Sigmoid colon (tissue), 7 donors: ENCODE measurements around the gene LILRA5. TPM values are rescaled to one million over a fixed set of nuclear protein-coding genes. Genes with fewer than 3 reads are reported as not detected.

Experiments
- DNase-seq: peaks from one replicate; pipeline ENCODE4 v3.0.0-alpha.2; 2019
- H3K27ac ChIP-seq, 4 donors: fragments of 200-600 bp; sonication (generic); one replicate each; pipeline ENCODE4 v1.5.1; 2016 to 2019; ENCODE audit warnings: mild to moderate bottlenecking in 1 of 4
- H3K27me3 ChIP-seq, 3 donors: fragments of 200-600 bp; sonication (generic); one replicate each; pipeline ENCODE4 v1.5.1; 2019; ENCODE audit warnings: mild to moderate bottlenecking in 1 of 3
- H3K36me3 ChIP-seq, 4 donors: fragments of 200-600 bp; sonication (generic); one replicate each; pipeline ENCODE4 v1.5.1; 2016 to 2019
- H3K4me1 ChIP-seq, 4 donors: fragments of 200-600 bp; sonication (generic); one replicate each; pipeline ENCODE4 v1.5.1; 2017 to 2019
- H3K4me3 ChIP-seq, 4 donors: fragments of 200-600 bp; sonication (generic); one replicate each; pipeline ENCODE4 v1.5.1; 2017 to 2019; ENCODE audit warnings: mild to moderate bottlenecking in 2 of 4, moderate library complexity in 1 of 4
- H3K9me3 ChIP-seq, 4 donors: fragments of 200-600 bp in 3 of 4; sonication (generic) in 3 of 4; one replicate each; pipeline versions ENCODE4 v1.5.1 to v1.6.1; 2013 to 2019
- CTCF ChIP-seq, 4 experiments: fragments of 450-650 bp in 3 of 4; fragments of 200-600 bp in 1 of 4; IDR thresholded peaks; one replicate each; pipeline ENCODE4 v1.5.1; 2016 to 2019; ENCODE audit warnings: antibody characterized with exemption in 4 of 4, mild to moderate bottlenecking in 3 of 4, moderate library complexity in 2 of 4
- EP300 ChIP-seq, 4 donors: sonication (generic); formaldehyde crosslinking; IDR thresholded peaks; one replicate each; pipeline ENCODE4 v1.6.1; 2017; ENCODE audit warnings: antibody characterized with exemption in 4 of 4
- POLR2A ChIP-seq, 2 donors: fragments of 450-650 bp; IDR thresholded peaks; one replicate each; pipeline ENCODE4 v1.6.1; 2016; ENCODE audit warnings: antibody characterized with exemption in 2 of 2, mild to moderate bottlenecking in 2 of 2, moderate library complexity in 2 of 2
- POLR2AphosphoS5 ChIP-seq, 4 donors: sonication (generic); formaldehyde crosslinking; IDR thresholded peaks; one replicate each; pipeline ENCODE4 v1.6.1; 2017; ENCODE audit warnings: antibody characterized with exemption in 4 of 4
- WGBS, 2 donors: extraction: QIAGEN DNeasy Blood & Tissue Kit; methylation state at CpG; one replicate each; pipeline ENCODE4 v1.1.7; 2013; 5-methylcytosine and 5-hydroxymethylcytosine counted together
- intact Hi-C: fragments of 100-400 bp; cut with DNase I; formaldehyde crosslinking; loops from one replicate; pipeline ENCODE4 v1.15.1; 2023
- polyA plus RNA-seq, 3 donors: library from polyadenylated mRNA; stranded (reverse); fragments of 200-250 nt; gene quantifications; one replicate each; pipeline ENCODE4 v1.2.3, GENCODE V29; 2013
- total RNA-seq, 4 donors: library from RNA; depleted of rRNA; stranded (reverse); fragments of >200 nt; gene quantifications; one replicate each; pipeline ENCODE4 v1.1.0, GENCODE V29; 2016
- donor health status: healthy with polysubstance abuse.
- donor health status: Bipolar disorder and iron deficiency.
- donor health status: healthy.

The LILRA5 gene
- total and polyA plus RNA-seq, 7 donors: 2.0 to 14.6 (median 5.6) TPM; not detected in 1

- WGBS, 2 donors: 78 to 85% methylated on average over 10 of the region's 10 CpGs
- no peaks in the 10 kb centered on the region for H3K4me1 ChIP-seq
- peaks cover 0 to 37% (median 7%) of the 10 kb centered on the region in 3 donors for H3K27me3 ChIP-seq
- H3K36me3 ChIP-seq: no peaks in the 10 kb centered on the region
- no peak for DNase-seq
- TF ChIP-seq POLR2AphosphoS5 (IDR thresholded peaks at IDR 0.05): no peak
- TF ChIP-seq EP300 (IDR thresholded peaks at IDR 0.05): no peak
- no peak for TF ChIP-seq POLR2A (IDR thresholded peaks at IDR 0.05)
- TF ChIP-seq CTCF (IDR thresholded peaks at IDR 0.05): no peak
- H3K9me3 ChIP-seq: no peaks in the 10 kb centered on the region
- no peak overlapping the region for H3K4me3 ChIP-seq
- no peak overlapping the region for H3K27ac ChIP-seq
- intact Hi-C loops: no loop called here
Observed at GRCh38 chr19:54315956-54316355, 3.0 kb upstream of the LILRA5 start.

DNA sequence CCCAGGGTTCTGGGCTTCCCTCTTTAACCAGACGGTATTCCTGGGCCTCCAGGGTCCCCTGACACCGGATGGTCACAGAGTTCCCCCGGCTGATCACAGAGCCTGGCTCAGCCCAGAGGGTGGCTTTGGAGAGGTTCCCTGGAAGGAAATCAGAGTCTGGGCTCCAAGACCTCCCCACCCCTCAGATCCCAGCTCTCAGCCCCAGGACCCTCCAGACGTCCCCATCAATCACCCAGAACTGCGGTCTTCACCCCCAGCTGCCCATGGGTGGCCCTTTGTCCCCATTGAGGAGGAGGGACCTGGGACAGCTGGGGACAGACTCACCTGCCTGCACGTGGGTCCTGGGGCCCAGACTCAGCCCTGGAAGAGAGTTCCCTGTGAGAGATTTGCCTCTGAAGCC, 955 bp downstream of the LILRA5 start:
- DNase-seq: no peak
- Histone ChIP-seq H3K27ac (no peak overlapping the region), H3K4me1 (no peaks in the 10 kb centered on the region), H3K4me3 (no peak overlapping the region), H3K36me3 (no peaks in the 10 kb centered on the region), H3K9me3 (no peaks in the 10 kb centered on the region), H3K27me3 (peaks cover 0 to 29% (median 7%) of the 10 kb centered on the region in 3 donors)
- intact Hi-C loops: no loop called here
- TF ChIP-seq POLR2AphosphoS5 (IDR thresholded peaks at IDR 0.05): no peak
- no peak for TF ChIP-seq EP300 (IDR thresholded peaks at IDR 0.05)
- no peak for TF ChIP-seq POLR2A (IDR thresholded peaks at IDR 0.05)
- TF ChIP-seq CTCF (IDR thresholded peaks at IDR 0.05): no peak
- 65 to 78% methylated on average over 6 of the region's 6 CpGs for WGBS, 2 donors

DNA sequence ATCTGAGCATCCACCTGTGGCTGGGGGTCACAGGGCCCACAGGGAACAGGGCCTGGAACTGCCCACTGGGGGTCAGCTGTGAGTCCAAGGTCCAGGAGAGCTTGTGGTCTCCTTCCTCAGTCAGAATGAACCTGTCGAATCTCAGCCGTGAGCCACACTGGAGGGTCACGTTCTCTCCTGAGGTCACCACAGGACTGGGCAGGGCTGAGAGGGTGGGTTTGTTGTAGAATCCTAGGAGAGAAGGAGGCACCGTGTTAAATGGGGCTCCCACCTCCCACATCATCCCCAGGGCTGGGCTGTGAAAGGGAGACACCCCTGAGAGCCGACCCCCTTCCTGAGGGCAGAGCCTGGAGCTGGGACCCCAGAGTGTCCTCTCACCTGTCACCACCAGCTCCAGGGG, 1.5 kb downstream of the LILRA5 start:
- DNase-seq: no peak
- 55 to 74% methylated on average over 5 of the region's 5 CpGs for WGBS, 2 donors
- no peaks in the 10 kb centered on the region for H3K4me1 ChIP-seq
- no peak overlapping the region for H3K4me3 ChIP-seq
- peaks cover 0 to 24% (median 7%) of the 10 kb centered on the region in 3 donors for H3K27me3 ChIP-seq
- TF ChIP-seq POLR2AphosphoS5 (IDR thresholded peaks at IDR 0.05) (no peak), EP300 (IDR thresholded peaks at IDR 0.05) (no peak), CTCF (IDR thresholded peaks at IDR 0.05) (no peak), POLR2A (IDR thresholded peaks at IDR 0.05) (no peak)
- no peak overlapping the region for H3K27ac ChIP-seq
- H3K9me3 ChIP-seq: no peaks in the 10 kb centered on the region
- no peaks in the 10 kb centered on the region for H3K36me3 ChIP-seq
- intact Hi-C loops: no loop called here

GRCh38 chr19:54310543-54310942, 2.4 kb downstream of the LILRA5 start:
- 66 to 75% methylated on average over 5 of the region's 5 CpGs for WGBS, 2 donors
- TF ChIP-seq POLR2AphosphoS5 (IDR thresholded peaks at IDR 0.05) (no peak), POLR2A (IDR thresholded peaks at IDR 0.05) (no peak), EP300 (IDR thresholded peaks at IDR 0.05) (no peak), CTCF (IDR thresholded peaks at IDR 0.05) (no peak)
- H3K4me1 ChIP-seq: no peaks in the 10 kb centered on the region
- no peaks in the 10 kb centered on the region for H3K36me3 ChIP-seq
- no peak overlapping the region for H3K27ac ChIP-seq
- intact Hi-C loops: no loop called here
- no peak overlapping the region for H3K4me3 ChIP-seq
- H3K27me3 ChIP-seq: peaks cover 0 to 25% (median 2%) of the 10 kb centered on the region in 3 donors
- no peaks in the 10 kb centered on the region for H3K9me3 ChIP-seq
- no peak for DNase-seq

- TF ChIP-seq CTCF (IDR thresholded peaks at IDR 0.05) (no peak), POLR2AphosphoS5 (IDR thresholded peaks at IDR 0.05) (no peak), EP300 (IDR thresholded peaks at IDR 0.05) (no peak), POLR2A (IDR thresholded peaks at IDR 0.05) (no peak)
- 66 to 71% methylated on average over 12 of the region's 12 CpGs for WGBS, 2 donors
Observed at GRCh38 chr19:54309811-54310210, 3.2 kb downstream of the LILRA5 start.

More at GRCh38 chr19:54309811-54310210, 3.2 kb downstream of the LILRA5 start:
- H3K9me3 ChIP-seq: no peaks in the 10 kb centered on the region
- no peaks in the 10 kb centered on the region for H3K36me3 ChIP-seq
- intact Hi-C loops: no loop called here
- no peaks in the 10 kb centered on the region for H3K4me1 ChIP-seq
- H3K27me3 ChIP-seq: peaks cover 0 to 27% (median 4%) of the 10 kb centered on the region in 3 donors
- H3K27ac ChIP-seq: no peak overlapping the region
- H3K4me3 ChIP-seq: no peak overlapping the region
- DNase-seq: no peak
